Measurements from ENCODE around the gene CCDC30.
"Not testable (repeated sequence)": the region's sequence is repeated elsewhere in the genome, so short reads cannot be mapped to it uniquely, and the experiment has no call there.

GRCh38 chr1:42682484-42682738 is 219.3 kb downstream of the CCDC30 start:
- not testable (repeated sequence) for TF ChIP-seq CTCF (conservative IDR thresholded peaks at IDR 0.05; ENCODE audit: low read length); EZH2phosphoT487 (IDR thresholded peaks at IDR 0.05; ENCODE audit: borderline replicate concordance)
